Stimulated activated CD4-positive, alpha-beta T cell treated with anti-CD3 and anti-CD28 coated beads, Interleukin-4, amount 100 ng/mL, for 24 hours (primary cell): ENCODE results near the gene CHST12.

ENCODE experiments used
- DNase-seq: peaks from one replicate; pipeline ENCODE4 v3.0.0-alpha.2; 2020

CHST12 gene

GRCh38 chr7:2483494-2483893 is 80.1 kb downstream of the CHST12 start:
- DNase-seq: no peak

GRCh38 chr7:2484868-2485267 is 81.5 kb downstream of the CHST12 start:
- DNase-seq: no peak

- no peak for DNase-seq
Observed at GRCh38 chr7:2487586-2488271, 84.3 kb downstream of the CHST12 start.

GRCh38 chr7:2488272-2488645 is 84.8 kb downstream of the CHST12 start:
- no peak for DNase-seq

- DNase-seq: no peak
Observed at GRCh38 chr7:2488681-2489080, 85.3 kb downstream of the CHST12 start.

GRCh38 chr7:2490181-2490651 is 86.8 kb downstream of the CHST12 start:
- no peak for DNase-seq

GRCh38 chr7:2492038-2492437 is 88.6 kb downstream of the CHST12 start:
- DNase-seq: no peak

GRCh38 chr7:2493205-2494164 is 90.1 kb downstream of the CHST12 start:
- DNase-seq: no peak

- DNase-seq: no peak
Observed at GRCh38 chr7:2494191-2495130, 91.0 kb downstream of the CHST12 start.

- no peak for DNase-seq
Observed at GRCh38 chr7:2495418-2496299, 92.2 kb downstream of the CHST12 start.

- DNase-seq: no peak
Observed at GRCh38 chr7:2496375-2496774, 93.0 kb downstream of the CHST12 start.

- DNase-seq: no peak
Observed at GRCh38 chr7:2497065-2497464, 93.7 kb downstream of the CHST12 start.

GRCh38 chr7:2497500-2498336 is 94.3 kb downstream of the CHST12 start:
- no peak for DNase-seq
